SK-N-SH treated with all-trans-retinoic acid at 6 μM for 48 hours (cell line): ENCODE measurements around the gene CENPM.

Experiments used
- ATAC-seq: fragments of 200-7000 bp; cut with Tn5 transposase; 3 replicates; pipeline ENCODE4 v1.9.1; 2020; ENCODE audit warnings: mild to moderate bottlenecking, moderate library complexity
- ARNTL ChIP-seq: fragments of 450-650 bp; formaldehyde crosslinking; IDR thresholded peaks from 2 replicates; pipeline ENCODE4 v1.5.0; 2020; ENCODE audit warnings: low read depth, mild to moderate bottlenecking, moderate library complexity, borderline replicate concordance
- BACH2 ChIP-seq: fragments of 250-450 bp; sonication (Bioruptor Pico); IDR thresholded peaks from 2 replicates; pipeline ENCODE4 v1.9.0; 2021; ENCODE audit warnings: mild to moderate bottlenecking, borderline replicate concordance
- CREB5 ChIP-seq: fragments of 250-450 bp; sonication (Bioruptor Pico); IDR thresholded peaks from 2 replicates; pipeline ENCODE4 v1.5.1; 2020; ENCODE audit warnings: low read depth, mild to moderate bottlenecking, moderate library complexity
- CSDC2 ChIP-seq: fragments of 250-450 bp; sonication (Bioruptor Pico); IDR thresholded peaks from 2 replicates; pipeline ENCODE4 v1.5.0; 2020; ENCODE audit warnings: mild to moderate bottlenecking, moderate library complexity
- ESRRG ChIP-seq: fragments of 250-450 bp; sonication (Bioruptor Pico); IDR thresholded peaks from 2 replicates; pipeline ENCODE4 v1.6.1; 2021; ENCODE audit warnings: mild to moderate bottlenecking
- GLIS3 ChIP-seq: fragments of 250-450 bp; sonication (Bioruptor Pico); IDR thresholded peaks from 2 replicates; pipeline ENCODE4 v1.5.0; 2020; ENCODE audit warnings: mild to moderate bottlenecking, moderate library complexity
- ISL1 ChIP-seq: fragments of 250-450 bp; sonication (Bioruptor Pico); IDR thresholded peaks from 2 replicates; pipeline ENCODE4 v2.1.2; 2022; ENCODE audit warnings: mild to moderate bottlenecking, moderate library complexity
- OSR1 ChIP-seq: fragments of 250-450 bp; sonication (Bioruptor Pico); IDR thresholded peaks from 2 replicates; pipeline ENCODE4 v1.8.0; 2022; ENCODE audit warnings: moderate library complexity, mild to moderate bottlenecking, inconsistent platforms
- PATZ1 ChIP-seq: fragments of 250-450 bp; sonication (Bioruptor Pico); IDR thresholded peaks from 2 replicates; pipeline ENCODE4 v1.8.0; 2020; ENCODE audit warnings: mild to moderate bottlenecking, moderate library complexity, borderline replicate concordance
- PPARA ChIP-seq: fragments of 250-450 bp; sonication (Bioruptor Pico); IDR thresholded peaks from 2 replicates; pipeline ENCODE4 v1.5.0; 2020; ENCODE audit warnings: mild to moderate bottlenecking, borderline replicate concordance
- RARB ChIP-seq: fragments of 250-450 bp; sonication (Bioruptor Pico); IDR thresholded peaks from 2 replicates; pipeline ENCODE4 v1.8.0; 2021; ENCODE audit warnings: mild to moderate bottlenecking, moderate library complexity
- SNAI2 ChIP-seq: fragments of 250-450 bp; sonication (Bioruptor Pico); IDR thresholded peaks from 2 replicates; pipeline ENCODE4 v1.5.0; 2020; ENCODE audit warnings: mild to moderate bottlenecking, moderate library complexity
- TCF4 ChIP-seq: fragments of 250-450 bp; sonication (Bioruptor Pico); IDR thresholded peaks from 2 replicates; pipeline ENCODE4 v1.8.0; 2021; ENCODE audit warnings: mild to moderate bottlenecking, moderate library complexity, borderline replicate concordance
- TOX ChIP-seq: fragments of 250-450 bp; sonication (Bioruptor Pico); IDR thresholded peaks from 2 replicates; pipeline ENCODE4 v1.8.0; 2021; ENCODE audit warnings: mild to moderate bottlenecking, moderate library complexity, borderline replicate concordance
- TSHZ2 ChIP-seq: fragments of 250-450 bp; sonication (Bioruptor Pico); IDR thresholded peaks from 2 replicates; pipeline ENCODE4 v1.5.0; 2020; ENCODE audit warnings: mild to moderate bottlenecking, moderate library complexity
- ZFP3 ChIP-seq: fragments of 250-450 bp; sonication (Bioruptor Pico); IDR thresholded peaks from 2 replicates; pipeline ENCODE4 v1.5.0; 2020; ENCODE audit warnings: mild to moderate bottlenecking, moderate library complexity
- ZFP30 ChIP-seq: fragments of 450-650 bp; formaldehyde crosslinking; IDR thresholded peaks from 2 replicates; pipeline ENCODE4 v1.5.0; 2022; ENCODE audit warnings: mild to moderate bottlenecking, moderate library complexity
- ZNF565 ChIP-seq: fragments of 450-650 bp; formaldehyde crosslinking; conservative IDR thresholded peaks from 2 replicates; pipeline ENCODE4 v1.5.0; 2020; ENCODE audit warnings: low read depth, mild to moderate bottlenecking, moderate library complexity
- ZNF70 ChIP-seq: fragments of 450-650 bp; formaldehyde crosslinking; IDR thresholded peaks from 2 replicates; pipeline ENCODE4 v1.5.0; 2020; ENCODE audit warnings: mild to moderate bottlenecking, moderate library complexity
- ZNF8 ChIP-seq: fragments of 450-650 bp; formaldehyde crosslinking; IDR thresholded peaks from 2 replicates; pipeline ENCODE4 v1.5.0; 2020; ENCODE audit warnings: mild to moderate bottlenecking, moderate library complexity
- TF ChIP-seq, protein P1 (sequence below): fragments of 250-450 bp; sonication (Bioruptor Pico); IDR thresholded peaks from 2 replicates; pipeline ENCODE4 v1.5.1; 2021; ENCODE audit warnings: mild to moderate bottlenecking, moderate library complexity

CENPM gene

DNA sequence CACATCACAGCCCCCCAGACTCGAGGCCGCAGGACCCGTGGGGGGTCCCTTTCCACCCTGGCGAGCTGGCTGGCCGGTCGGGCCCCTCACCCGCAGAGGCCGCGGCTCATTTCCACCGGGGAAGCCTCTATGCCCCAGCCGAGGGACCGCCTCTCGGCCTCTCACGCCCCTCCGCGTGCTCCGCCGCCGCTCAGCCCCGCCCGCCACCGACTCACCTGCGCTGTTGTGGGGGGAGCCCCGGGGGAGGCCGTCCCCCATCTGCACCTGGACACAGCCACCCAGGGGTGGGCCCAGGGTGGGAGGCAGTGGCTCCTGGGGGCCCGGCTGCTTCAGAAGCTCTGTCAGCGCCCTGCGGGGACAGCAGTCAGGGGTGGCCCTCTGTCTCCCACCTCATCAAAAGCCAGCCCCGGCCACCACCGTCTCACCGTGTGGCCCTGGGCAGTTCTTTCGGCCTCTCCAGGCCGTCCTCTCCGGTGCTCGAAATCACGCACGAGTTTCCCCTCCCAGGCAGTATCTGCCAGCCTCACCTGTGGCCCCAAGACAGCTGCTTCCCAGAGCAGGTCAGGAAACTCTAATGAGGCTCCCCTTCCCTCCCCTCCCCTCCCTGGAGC is 35.8 kb downstream of the CENPM start (continued):
- no peak for TF ChIP-seq SNAI2
- no peak for TF ChIP-seq TOX (CRISPR knock-in tag)
- TF ChIP-seq BACH2 (CRISPR knock-in tag), result no peak
- no peak for TF ChIP-seq GLIS3 (CRISPR knock-in tag)
- TF ChIP-seq ZFP30 (CRISPR knock-in tag), result no peak
- no peak for TF ChIP-seq ZNF70
- TF ChIP-seq ZFP3 (CRISPR knock-in tag), result no peak
- no peak for TF ChIP-seq ARNTL
- no peak for TF ChIP-seq CSDC2

DNA sequence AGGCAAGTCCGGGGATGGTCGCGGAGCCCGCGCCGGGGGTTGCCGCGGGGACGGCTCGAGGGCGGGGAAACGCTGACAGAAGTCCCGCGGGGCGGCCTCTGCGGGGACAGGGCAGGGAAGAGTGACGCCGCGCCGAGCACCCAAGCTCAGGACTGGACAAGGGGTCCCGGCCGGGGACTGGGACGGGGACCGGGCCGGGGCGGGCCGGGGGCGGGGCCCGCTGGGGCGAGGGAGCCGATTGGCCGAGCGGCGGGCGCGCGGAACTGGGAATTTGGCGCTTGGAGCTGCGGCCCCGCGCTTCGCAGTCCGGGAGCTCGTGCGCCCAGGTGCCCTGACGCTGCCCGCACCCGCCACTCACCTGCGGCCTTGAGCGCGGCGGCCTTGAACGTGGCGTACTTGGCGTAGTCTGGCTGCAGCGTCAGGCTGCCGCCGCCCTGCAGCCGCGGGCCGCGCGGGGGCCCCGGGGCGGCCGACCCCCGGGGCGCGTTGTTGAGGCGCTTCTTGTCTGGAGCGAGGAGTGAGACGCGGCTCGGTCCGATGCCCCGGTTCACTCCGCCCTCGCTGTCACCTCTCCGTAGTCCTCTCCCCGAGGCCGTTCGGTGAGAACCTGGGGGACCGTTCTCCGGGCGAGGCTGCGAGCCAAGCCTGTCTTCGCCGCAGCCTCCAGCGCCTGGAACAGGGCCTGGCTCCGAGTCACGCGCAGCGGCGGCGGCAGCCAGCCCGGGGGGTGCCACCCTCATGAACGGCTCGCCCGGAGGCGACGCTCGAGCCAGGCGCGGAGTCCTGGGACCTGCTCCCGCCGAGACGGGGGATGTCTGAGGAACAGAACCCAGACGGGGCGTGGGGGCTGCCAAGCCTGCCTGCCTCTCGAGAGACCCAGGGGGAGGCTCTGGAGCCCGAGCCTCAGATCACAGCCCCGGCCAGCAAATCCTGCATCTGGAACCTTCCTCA is 36.6 kb downstream of the CENPM start:
- peak; percentile 33; the same call in 2 of the 3 replicates for ATAC-seq
- TF ChIP-seq TOX (CRISPR knock-in tag) (no peak), OSR1 (CRISPR knock-in tag) (no peak), ZNF70 (no peak), TSHZ2 (CRISPR knock-in tag) (no peak), ISL1 (CRISPR knock-in tag) (no peak), RARB (CRISPR knock-in tag) (no peak), SNAI2 (no peak), ESRRG (CRISPR knock-in tag) (no peak), TCF4 (CRISPR knock-in tag) (no peak), BACH2 (CRISPR knock-in tag) (no peak)
- TF ChIP-seq, protein P1, sequence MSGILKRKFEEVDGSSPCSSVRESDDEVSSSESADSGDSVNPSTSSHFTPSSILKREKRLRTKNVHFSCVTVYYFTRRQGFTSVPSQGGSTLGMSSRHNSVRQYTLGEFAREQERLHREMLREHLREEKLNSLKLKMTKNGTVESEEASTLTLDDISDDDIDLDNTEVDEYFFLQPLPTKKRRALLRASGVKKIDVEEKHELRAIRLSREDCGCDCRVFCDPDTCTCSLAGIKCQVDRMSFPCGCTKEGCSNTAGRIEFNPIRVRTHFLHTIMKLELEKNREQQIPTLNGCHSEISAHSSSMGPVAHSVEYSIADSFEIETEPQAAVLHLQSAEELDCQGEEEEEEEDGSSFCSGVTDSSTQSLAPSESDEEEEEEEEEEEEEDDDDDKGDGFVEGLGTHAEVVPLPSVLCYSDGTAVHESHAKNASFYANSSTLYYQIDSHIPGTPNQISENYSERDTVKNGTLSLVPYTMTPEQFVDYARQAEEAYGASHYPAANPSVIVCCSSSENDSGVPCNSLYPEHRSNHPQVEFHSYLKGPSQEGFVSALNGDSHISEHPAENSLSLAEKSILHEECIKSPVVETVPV, result no peak

DNA sequence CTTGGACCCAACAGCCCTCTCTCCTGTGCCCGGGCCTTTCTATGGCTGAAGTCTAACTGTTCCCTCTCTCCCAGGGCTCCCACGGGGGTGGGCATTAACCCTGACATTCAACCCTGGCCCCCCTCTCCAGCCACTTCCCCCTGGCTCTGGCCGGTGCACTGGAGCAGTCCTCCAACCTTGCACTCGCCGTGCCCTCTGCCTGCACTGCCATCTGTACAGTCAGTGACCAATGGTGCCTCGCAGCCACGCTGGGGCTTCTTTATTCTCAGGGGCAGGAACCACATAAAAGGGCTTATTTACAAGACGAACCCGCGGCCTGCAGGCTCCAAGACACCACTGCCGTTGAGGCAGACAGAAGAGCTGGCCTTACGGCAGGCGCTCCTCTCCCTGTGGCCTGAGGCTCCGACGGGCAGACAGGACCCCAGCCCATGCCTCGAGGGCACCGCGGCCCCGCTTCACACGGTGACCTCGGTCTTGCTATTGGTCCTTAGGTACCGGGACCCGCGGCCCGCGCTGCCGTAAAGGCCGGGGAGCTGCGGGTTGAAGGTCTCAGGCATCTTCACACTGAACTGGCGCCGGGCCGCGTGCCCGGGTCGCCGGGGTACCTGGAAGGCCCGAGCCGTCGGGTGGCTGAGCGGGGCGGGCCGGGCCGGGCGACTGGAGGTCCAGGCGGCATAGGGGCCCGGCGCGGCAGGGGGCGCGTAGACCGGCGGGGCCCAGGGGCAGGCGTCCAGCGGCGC is 37.5 kb downstream of the CENPM start:
- ATAC-seq, result no peak
- TF ChIP-seq TSHZ2 (CRISPR knock-in tag), result no peak
- TF ChIP-seq CREB5 (CRISPR knock-in tag), result no peak
- TF ChIP-seq, protein P1, result no peak
- no peak for TF ChIP-seq ZNF565
- TF ChIP-seq BACH2 (CRISPR knock-in tag), result no peak
- no peak for TF ChIP-seq PATZ1
- TF ChIP-seq ESRRG (CRISPR knock-in tag), result no peak
- TF ChIP-seq ISL1 (CRISPR knock-in tag), result no peak
- TF ChIP-seq ZFP30 (CRISPR knock-in tag), result no peak
- TF ChIP-seq TOX (CRISPR knock-in tag), result no peak
- no peak for TF ChIP-seq OSR1 (CRISPR knock-in tag)
- no peak for TF ChIP-seq PPARA (CRISPR knock-in tag)
- TF ChIP-seq RARB (CRISPR knock-in tag), result no peak
- TF ChIP-seq ZNF70, result no peak
- no peak for TF ChIP-seq ARNTL
- TF ChIP-seq GLIS3 (CRISPR knock-in tag), result no peak
- TF ChIP-seq CSDC2, result no peak
- TF ChIP-seq ZNF8, result no peak
